Urinary bladder (tissue), 4 donors: ENCODE measurements around the gene ANKMY1. TPM values are rescaled to one million over a fixed set of nuclear protein-coding genes. Genes with fewer than 3 reads are reported as not detected.
"Not testable (repeated sequence)": the region's sequence is repeated elsewhere in the genome, so short reads cannot be mapped to it uniquely, and the experiment has no call there.

Source experiments
- DNase-seq: peaks from one replicate; pipeline ENCODE4 v3.0.0-alpha.2; 2015; ENCODE audit errors: extremely low spot score
- H3K27ac ChIP-seq: one replicate; pipeline ENCODE4 v1.5.1; 2013; ENCODE audit warnings: low read depth, mild to moderate bottlenecking, moderate library complexity
- H3K36me3 ChIP-seq: one replicate; pipeline ENCODE4 v1.6.1; 2013; ENCODE audit warnings: mild to moderate bottlenecking, moderate library complexity; ENCODE audit not compliant: insufficient read depth
- H3K4me1 ChIP-seq: one replicate; pipeline ENCODE4 v1.6.1; 2013; ENCODE audit warnings: mild to moderate bottlenecking, moderate library complexity; ENCODE audit not compliant: insufficient read depth
- H3K4me3 ChIP-seq: one replicate; pipeline ENCODE4 v1.5.1; 2013; ENCODE audit warnings: low read depth, low read length
- WGBS: extraction: QIAGEN DNeasy Blood & Tissue Kit; methylation state at CpG from one replicate; pipeline ENCODE4 v1.1.7; 2013; 5-methylcytosine and 5-hydroxymethylcytosine counted together
- polyA plus RNA-seq: library from polyadenylated mRNA; stranded (reverse); fragments of 200-250 nt; gene quantifications from one replicate; pipeline ENCODE4 v1.2.3, GENCODE V29; 2013
- total RNA-seq: library from RNA; depleted of rRNA; stranded (reverse); fragments of >200 nt; gene quantifications from one replicate; pipeline ENCODE4 v1.2.3, GENCODE V29; 2014
- donor health status: healthy with polysubstance abuse.
- donor health status: healthy.

Gene ANKMY1
- total and polyA plus RNA-seq, 2 donors, result 9.6 to 11.1 TPM

GRCh38 chr2:240554767-240555493, 2.9 kb downstream of the ANKMY1 start:
- 94% methylated on average over 17 of the region's 17 CpGs for WGBS
- Histone ChIP-seq H3K27ac (no peak overlapping the region), H3K4me3 (no peak overlapping the region), H3K4me1 (no peaks in the 10 kb centered on the region), H3K36me3 (no peaks in the 10 kb centered on the region)
- no peak for DNase-seq

- DNase-seq, result no peak
- H3K4me1 ChIP-seq, result no peaks in the 10 kb centered on the region
- H3K27ac ChIP-seq, result no peak overlapping the region
- no peaks in the 10 kb centered on the region for H3K36me3 ChIP-seq
- WGBS, result 92% methylated on average over 7 of the region's 7 CpGs
- no peak overlapping the region for H3K4me3 ChIP-seq
Observed at GRCh38 chr2:240553956-240554480, 3.8 kb downstream of the ANKMY1 start.

- no peak for DNase-seq
- no peaks in the 10 kb centered on the region for H3K36me3 ChIP-seq
- WGBS, result 37% methylated on average over 1 of the region's 1 CpG
- no peak overlapping the region for H3K27ac ChIP-seq
- H3K4me1 ChIP-seq, result no peaks in the 10 kb centered on the region
- no peak overlapping the region for H3K4me3 ChIP-seq
Observed at GRCh38 chr2:240551811-240552210, 6.0 kb downstream of the ANKMY1 start.

DNA sequence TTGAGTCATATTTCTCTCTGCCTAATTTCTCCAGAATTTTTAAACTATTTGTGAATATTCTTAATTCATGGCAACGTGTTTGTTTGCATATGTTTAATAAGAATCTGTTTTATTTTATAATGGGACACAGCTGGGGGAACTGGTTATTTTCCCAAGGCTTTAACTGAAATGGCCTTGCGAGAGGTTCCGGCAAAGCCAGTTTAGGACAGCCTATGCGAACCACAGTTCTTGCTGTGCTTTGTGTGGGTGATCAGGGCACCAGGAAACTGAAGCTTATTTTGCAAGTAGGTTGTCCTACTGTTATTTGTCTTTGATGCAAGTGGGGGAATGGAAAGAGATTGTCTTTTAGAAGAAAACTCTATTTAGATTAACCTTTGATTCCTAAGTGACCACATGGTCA, 6.5 kb downstream of the ANKMY1 start:
- Histone ChIP-seq H3K36me3 (no peaks in the 10 kb centered on the region), H3K4me3 (no peak overlapping the region), H3K4me1 (no peaks in the 10 kb centered on the region), H3K27ac (no peak overlapping the region)
- 94% methylated on average over 4 of the region's 4 CpGs for WGBS
- DNase-seq, result no peak

DNA sequence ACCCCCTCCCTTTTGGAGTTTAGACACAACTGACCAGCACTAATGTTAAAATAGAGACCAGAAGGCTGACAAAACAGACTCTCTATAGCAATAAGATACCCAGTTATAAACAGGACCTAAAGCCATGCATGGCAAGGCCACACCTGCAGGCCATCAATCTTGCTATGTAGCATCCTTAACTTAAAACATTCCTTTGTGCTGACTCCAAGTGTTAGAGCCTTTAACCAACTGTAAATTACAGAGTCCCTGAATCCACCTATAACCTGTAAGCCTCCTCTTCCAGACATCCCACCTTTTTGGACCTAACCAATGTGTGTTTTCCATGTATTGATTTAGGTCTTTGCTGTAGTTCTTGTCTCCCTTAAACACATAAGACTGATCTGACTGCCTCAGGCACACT, 17.9 kb downstream of the ANKMY1 start:
- Histone ChIP-seq H3K4me3 (no peak overlapping the region), H3K4me1 (no peaks in the 10 kb centered on the region), H3K36me3 (no peaks in the 10 kb centered on the region), H3K27ac (no peak overlapping the region)
- no peak for DNase-seq

- WGBS, result 97% methylated on average over 17 of the region's 17 CpGs
- not testable (repeated sequence) for H3K36me3 ChIP-seq, DNase-seq, H3K27ac ChIP-seq, H3K4me3 ChIP-seq, H3K4me1 ChIP-seq
Observed at GRCh38 chr2:240539101-240539500, 18.7 kb downstream of the ANKMY1 start.

- no peak overlapping the region for H3K4me3 ChIP-seq
- no peak for DNase-seq
- no peaks in the 10 kb centered on the region for H3K36me3 ChIP-seq
- no peaks in the 10 kb centered on the region for H3K4me1 ChIP-seq
- no peak overlapping the region for H3K27ac ChIP-seq
- WGBS, result 96% methylated on average over 43 of the region's 43 CpGs
Observed at GRCh38 chr2:240538031-240538780, 19.6 kb downstream of the ANKMY1 start.

DNA sequence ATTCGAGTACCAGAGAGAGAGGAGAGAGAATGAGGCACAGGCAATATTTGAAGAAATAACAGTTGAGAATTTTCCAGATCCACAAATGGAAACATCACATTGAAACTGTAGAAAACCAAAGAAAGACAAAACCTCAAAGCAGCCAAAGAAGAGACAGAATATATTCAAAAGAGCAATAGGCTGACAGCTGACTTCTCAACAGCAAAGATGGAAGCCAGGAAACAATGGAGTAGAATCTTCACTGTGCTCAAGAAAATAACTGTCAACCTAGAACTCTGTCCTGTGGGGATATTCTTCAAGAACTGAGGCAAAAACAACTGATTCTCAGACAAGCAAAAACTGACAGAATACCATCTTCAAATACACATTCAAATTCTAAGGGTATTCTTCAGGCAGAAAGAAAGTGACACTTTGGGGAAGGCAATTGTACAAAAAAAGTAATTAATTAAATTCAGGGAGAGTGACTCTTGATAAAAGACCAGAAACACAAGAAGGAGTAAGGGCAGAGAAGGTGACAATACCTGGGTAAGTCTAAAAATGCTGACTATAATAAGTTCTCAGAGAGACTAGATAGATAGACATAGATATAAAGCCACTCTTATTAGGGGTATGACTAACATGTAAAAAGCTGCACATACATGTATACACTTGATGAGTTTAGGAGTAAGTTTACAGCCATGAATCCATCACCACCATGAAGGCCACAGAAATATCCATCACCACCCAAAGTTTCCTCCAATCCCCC, 25.6 kb downstream of the ANKMY1 start:
- no peak for DNase-seq
- no peak overlapping the region for H3K4me3 ChIP-seq
- no peaks in the 10 kb centered on the region for H3K36me3 ChIP-seq
- no peaks in the 10 kb centered on the region for H3K4me1 ChIP-seq
- H3K27ac ChIP-seq, result no peak overlapping the region
- WGBS, result 100% methylated on average over 1 of the region's 1 CpG

DNA sequence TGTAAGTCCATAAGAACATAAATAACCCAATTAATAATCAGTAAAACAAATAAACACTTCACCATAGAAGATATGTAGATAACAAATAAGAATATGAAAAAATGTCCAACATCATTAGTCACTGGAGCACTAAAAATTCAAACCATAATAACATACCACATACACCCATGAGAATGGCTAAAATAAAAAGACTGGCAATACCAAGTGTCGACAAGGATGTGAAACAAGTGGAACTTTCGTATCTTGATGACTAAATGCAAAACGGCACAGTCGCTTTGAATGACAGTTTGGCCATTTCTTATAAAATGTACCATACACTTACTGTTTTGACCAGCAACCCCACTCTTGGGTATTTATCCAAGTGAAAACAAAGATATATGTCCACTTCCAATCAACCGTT, 26.8 kb downstream of the ANKMY1 start:
- no peak for DNase-seq
- H3K4me3 ChIP-seq, result no peak overlapping the region
- no peaks in the 10 kb centered on the region for H3K4me1 ChIP-seq
- H3K36me3 ChIP-seq, result no peaks in the 10 kb centered on the region
- H3K27ac ChIP-seq, result no peak overlapping the region
- 96% methylated on average over 5 of the region's 5 CpGs for WGBS

DNA sequence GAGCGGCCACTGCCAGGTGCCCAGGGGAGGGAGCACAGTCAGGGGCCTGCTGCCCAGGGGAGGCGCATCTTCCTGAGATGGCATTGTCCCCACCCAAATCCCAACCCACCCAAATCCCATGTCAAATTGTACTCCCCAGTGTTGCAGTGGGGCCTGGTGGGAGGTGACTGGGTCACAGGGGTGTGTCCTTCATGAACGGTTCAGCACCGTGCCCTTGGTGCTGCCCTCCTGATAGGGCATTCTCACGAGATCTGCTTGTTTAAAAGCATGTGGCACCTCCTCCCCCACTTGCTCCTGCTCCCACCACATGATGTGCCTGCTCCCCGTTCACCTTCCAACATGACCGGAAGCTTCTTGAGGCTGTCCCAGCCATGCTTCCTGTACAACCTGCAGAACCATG, 27.6 kb downstream of the ANKMY1 start:
- no peak overlapping the region for H3K4me3 ChIP-seq
- H3K27ac ChIP-seq, result no peak overlapping the region
- WGBS, result 97% methylated on average over 7 of the region's 7 CpGs
- no peak for DNase-seq
- H3K36me3 ChIP-seq, result no peaks in the 10 kb centered on the region
- H3K4me1 ChIP-seq, result no peaks in the 10 kb centered on the region

DNA sequence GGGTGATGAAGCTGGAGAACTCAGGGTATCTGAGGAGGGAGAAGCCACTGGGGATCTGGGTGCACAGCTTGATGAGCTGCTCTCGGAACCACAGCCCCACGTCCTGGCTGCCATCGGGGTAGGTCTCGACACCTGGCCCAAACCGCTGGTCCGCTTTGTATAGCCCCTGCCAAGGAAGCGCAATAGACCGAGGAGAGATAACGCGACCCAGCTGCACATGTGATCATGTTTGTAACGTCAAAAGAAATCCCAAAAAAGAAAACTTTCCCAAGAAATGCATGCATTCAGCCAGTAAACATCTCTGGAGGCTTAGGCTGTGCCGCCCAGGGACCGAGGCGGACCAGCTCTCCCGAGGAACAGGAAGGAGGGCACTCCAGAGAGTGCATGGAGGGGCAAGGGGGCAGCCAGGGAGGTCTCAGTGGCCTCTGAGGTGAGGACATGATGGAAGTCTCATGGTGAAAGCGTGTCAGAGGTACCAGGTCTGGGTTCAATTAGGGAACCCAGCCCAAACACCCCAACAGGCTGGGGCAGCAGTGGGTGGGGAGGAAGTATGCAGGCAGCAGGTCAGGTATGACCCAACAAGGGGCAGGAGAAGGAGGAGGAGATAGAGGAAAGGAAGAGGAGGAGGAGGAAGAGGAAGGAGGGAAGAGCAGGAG, 28.3 kb downstream of the ANKMY1 start:
- Histone ChIP-seq H3K36me3 (no peaks in the 10 kb centered on the region), H3K4me3 (no peak overlapping the region), H3K27ac (no peak overlapping the region), H3K4me1 (no peaks in the 10 kb centered on the region)
- WGBS, result 92% methylated on average over 16 of the region's 16 CpGs
- no peak for DNase-seq

DNA sequence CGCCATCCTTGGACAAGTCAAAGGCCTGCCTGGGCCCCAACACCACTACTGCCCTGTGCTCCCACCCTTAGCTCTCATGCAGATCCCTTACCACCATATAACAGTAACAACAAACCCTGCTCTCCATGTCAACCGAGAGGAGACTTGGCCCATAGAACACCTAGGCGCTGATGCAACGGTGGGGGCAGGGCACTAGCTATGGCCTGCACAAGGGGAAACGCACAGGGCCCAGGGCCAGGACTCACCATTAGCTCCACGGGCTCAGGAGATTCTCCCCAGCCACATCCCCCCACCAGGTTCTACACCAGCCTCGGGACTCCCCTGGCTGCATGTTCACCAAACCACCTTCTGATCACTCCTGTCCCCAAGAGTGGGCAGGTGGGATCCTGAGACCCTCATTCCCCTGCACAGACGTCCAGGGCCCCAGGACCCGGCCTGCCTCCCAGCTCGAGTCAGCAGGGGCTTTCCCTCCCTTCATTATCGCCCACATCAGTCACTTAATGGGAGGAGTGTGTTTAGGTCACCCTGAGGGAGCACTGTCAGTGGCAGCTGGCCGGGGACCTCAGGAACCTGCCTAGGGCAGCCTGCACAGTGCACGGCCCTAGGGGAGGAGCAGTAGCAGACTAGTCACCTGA, 29.3 kb downstream of the ANKMY1 start:
- no peaks in the 10 kb centered on the region for H3K4me1 ChIP-seq
- no peaks in the 10 kb centered on the region for H3K36me3 ChIP-seq
- no peak for DNase-seq
- H3K4me3 ChIP-seq, result no peak overlapping the region
- WGBS, result 91% methylated on average over 13 of the region's 13 CpGs
- H3K27ac ChIP-seq, result no peak overlapping the region

- H3K4me1 ChIP-seq, result no peaks in the 10 kb centered on the region
- no peak overlapping the region for H3K27ac ChIP-seq
- no peak for DNase-seq
- H3K4me3 ChIP-seq, result no peak overlapping the region
- no peaks in the 10 kb centered on the region for H3K36me3 ChIP-seq
- WGBS, result 93% methylated on average over 3 of the region's 3 CpGs
Observed at GRCh38 chr2:240527153-240527750, 30.5 kb downstream of the ANKMY1 start.
